Measurements from ENCODE around the gene KCNQ1. TPM values are rescaled to one million over a fixed set of nuclear protein-coding genes. Genes with fewer than 3 reads are reported as not detected.

Gene KCNQ1
- polyA plus RNA-seq, 1 of the 3 experiments (the other 2 are of a cell fraction), result 0.05 TPM

GRCh38 chr11:2687223-2687530 is 242.4 kb downstream of the KCNQ1 start:
- CTCF ChIA-PET, result interaction anchor here (1.0 to 9.0 kb wide), 2 partner anchors 155 to 205 kb away, joined by 3 to 52 read pairs; no protein-coding TSS in a partner anchor
- POLR2A ChIA-PET, result interaction anchor here (1.0 kb wide), 1 partner anchor 13 kb away, joined by 4 read pairs; the partner anchor contains the start of gene KCNQ1OT1
- Histone ChIP-seq H3K4me3 (ENCODE audit: low read depth in 2 of 2, low read length in 1 of 2) (no peak overlapping the region), H3K27ac (ENCODE audit: low read depth in 2 of 2, low read length in 1 of 2) (no peak overlapping the region; a peak in 1 of 4 replicates), H3K9me3 (no peaks in the 10 kb centered on the region), H3K9me2 (no peaks in the 10 kb centered on the region), H3K36me3 (replicated peaks in 1 of 2; ENCODE audit: control insufficient read depth in 1 of 2, insufficient read depth in 2 of 2, low read length in 1 of 2) (no peaks in the 10 kb centered on the region), H3K79me2 (ENCODE audit: insufficient read depth) (peaks cover 26% of the 10 kb centered on the region; the same call in 1 of the 2 replicates), H3K9ac (no peak overlapping the region), H3K4me2 (no peak overlapping the region), H3K27me3 (ENCODE audit: insufficient read depth) (no peaks in the 10 kb centered on the region), H4K20me1 (ENCODE audit: insufficient read depth) (peaks cover 73% of the 10 kb centered on the region), H3K4me1 (ENCODE audit: control insufficient read depth in 1 of 2, insufficient read depth in 2 of 2, low read depth in 1 of 2, low read length in 1 of 2) (peaks cover 0 to 53% of the 10 kb centered on the region in 2 experiments; a peak in 1 of 4 replicates), H3F3A (replicated peaks; ENCODE audit: insufficient read depth) (no peaks in the 10 kb centered on the region), H2AFZ (ENCODE audit: low read depth) (no peak overlapping the region)
- WGBS (ENCODE audit: low lambda C conversion rate), result 20% methylated on average over 1 of the region's 1 CpG
- TF ChIP-seq NFIC (IDR thresholded peaks at IDR 0.05; ENCODE audit: borderline replicate concordance) (no peak), POLR2AphosphoS5 (IDR thresholded peaks at IDR 0.05; ENCODE audit: low read depth, low read length) (no peak), FOXM1 (IDR thresholded peaks at IDR 0.05; ENCODE audit: low read depth) (no peak), ELF1 (IDR thresholded peaks at IDR 0.05) (no peak), MEF2A (IDR thresholded peaks at IDR 0.05; ENCODE audit: borderline replicate concordance, low read depth) (no peak), JUND (IDR thresholded peaks at IDR 0.05) (no peak), RAD21 (IDR thresholded peaks at IDR 0.05; ENCODE audit: low read length) (no peak), CHD2 (IDR thresholded peaks at IDR 0.05; ENCODE audit: low read length, partially characterized antibody) (no peak), NRF1 (IDR thresholded peaks at IDR 0.05; ENCODE audit: low read depth, low read length) (no peak), SMC3 (IDR thresholded peaks at IDR 0.05; ENCODE audit: low read depth, low read length) (no peak), GATA2 (CRISPR knock-in tag; IDR thresholded peaks at IDR 0.05) (no peak), TEAD4 (IDR thresholded peaks at IDR 0.05; ENCODE audit: borderline replicate concordance, insufficient read depth) (no peak), YY1 (IDR thresholded peaks at IDR 0.05; ENCODE audit: low read depth) (no peak)
- TF ChIP-seq, protein P1, sequence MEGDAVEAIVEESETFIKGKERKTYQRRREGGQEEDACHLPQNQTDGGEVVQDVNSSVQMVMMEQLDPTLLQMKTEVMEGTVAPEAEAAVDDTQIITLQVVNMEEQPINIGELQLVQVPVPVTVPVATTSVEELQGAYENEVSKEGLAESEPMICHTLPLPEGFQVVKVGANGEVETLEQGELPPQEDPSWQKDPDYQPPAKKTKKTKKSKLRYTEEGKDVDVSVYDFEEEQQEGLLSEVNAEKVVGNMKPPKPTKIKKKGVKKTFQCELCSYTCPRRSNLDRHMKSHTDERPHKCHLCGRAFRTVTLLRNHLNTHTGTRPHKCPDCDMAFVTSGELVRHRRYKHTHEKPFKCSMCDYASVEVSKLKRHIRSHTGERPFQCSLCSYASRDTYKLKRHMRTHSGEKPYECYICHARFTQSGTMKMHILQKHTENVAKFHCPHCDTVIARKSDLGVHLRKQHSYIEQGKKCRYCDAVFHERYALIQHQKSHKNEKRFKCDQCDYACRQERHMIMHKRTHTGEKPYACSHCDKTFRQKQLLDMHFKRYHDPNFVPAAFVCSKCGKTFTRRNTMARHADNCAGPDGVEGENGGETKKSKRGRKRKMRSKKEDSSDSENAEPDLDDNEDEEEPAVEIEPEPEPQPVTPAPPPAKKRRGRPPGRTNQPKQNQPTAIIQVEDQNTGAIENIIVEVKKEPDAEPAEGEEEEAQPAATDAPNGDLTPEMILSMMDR (IDR thresholded peaks at IDR 0.05), result no peak
- TF ChIP-seq, protein P2, sequence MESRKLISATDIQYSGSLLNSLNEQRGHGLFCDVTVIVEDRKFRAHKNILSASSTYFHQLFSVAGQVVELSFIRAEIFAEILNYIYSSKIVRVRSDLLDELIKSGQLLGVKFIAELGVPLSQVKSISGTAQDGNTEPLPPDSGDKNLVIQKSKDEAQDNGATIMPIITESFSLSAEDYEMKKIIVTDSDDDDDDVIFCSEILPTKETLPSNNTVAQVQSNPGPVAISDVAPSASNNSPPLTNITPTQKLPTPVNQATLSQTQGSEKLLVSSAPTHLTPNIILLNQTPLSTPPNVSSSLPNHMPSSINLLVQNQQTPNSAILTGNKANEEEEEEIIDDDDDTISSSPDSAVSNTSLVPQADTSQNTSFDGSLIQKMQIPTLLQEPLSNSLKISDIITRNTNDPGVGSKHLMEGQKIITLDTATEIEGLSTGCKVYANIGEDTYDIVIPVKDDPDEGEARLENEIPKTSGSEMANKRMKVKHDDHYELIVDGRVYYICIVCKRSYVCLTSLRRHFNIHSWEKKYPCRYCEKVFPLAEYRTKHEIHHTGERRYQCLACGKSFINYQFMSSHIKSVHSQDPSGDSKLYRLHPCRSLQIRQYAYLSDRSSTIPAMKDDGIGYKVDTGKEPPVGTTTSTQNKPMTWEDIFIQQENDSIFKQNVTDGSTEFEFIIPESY (IDR thresholded peaks at IDR 0.05; ENCODE audit: borderline replicate concordance, low read depth), result no peak
- TF ChIP-seq, protein P3, sequence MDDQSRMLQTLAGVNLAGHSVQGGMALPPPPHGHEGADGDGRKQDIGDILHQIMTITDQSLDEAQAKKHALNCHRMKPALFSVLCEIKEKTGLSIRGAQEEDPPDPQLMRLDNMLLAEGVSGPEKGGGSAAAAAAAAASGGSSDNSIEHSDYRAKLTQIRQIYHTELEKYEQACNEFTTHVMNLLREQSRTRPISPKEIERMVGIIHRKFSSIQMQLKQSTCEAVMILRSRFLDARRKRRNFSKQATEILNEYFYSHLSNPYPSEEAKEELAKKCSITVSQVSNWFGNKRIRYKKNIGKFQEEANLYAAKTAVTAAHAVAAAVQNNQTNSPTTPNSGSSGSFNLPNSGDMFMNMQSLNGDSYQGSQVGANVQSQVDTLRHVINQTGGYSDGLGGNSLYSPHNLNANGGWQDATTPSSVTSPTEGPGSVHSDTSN (IDR thresholded peaks at IDR 0.05), result no peak
- no peak for DNase-seq

All from SK-N-SH (cell line).